ENCODE data around the gene LASP1NB.

LASP1NB gene

DNA sequence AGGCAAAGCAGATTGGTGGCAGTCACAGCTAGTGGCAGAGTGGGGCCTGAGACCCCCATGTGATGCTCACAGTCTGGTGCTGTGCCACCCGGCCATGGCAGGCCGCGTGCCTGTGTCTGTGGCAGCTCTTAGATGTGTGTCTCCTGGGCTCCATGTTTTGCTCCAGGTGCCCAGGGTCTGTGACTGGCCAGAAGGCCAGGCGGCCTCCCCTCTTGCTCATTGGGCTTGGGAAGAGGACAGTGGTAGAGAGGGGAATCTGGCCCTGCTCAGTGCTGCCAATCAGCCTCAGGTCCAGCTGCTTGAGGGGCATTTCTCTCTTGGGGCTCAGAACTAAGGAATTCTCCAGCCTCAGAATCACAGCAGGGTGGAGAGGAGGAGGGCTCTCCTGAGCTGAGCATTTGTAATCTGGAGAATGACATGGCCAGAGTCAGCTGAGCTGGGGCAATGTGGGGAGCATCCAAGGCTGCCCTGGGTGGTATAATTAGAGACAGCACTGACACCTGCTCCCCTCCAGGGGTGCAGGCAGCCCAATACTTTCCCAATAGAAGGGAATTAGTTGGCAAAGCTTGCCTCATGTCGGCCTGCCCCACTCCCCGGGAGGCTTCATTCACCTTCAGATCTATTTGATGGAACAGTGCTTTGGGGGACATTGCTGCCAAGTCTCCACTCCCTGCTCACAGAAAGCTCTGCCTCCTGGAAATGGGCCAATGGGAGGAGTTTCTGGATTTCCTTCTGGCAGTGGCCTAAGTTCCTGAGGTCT is 2.7 kb upstream of the LASP1NB start:
- Histone ChIP-seq H4K20me1 (ENCODE audit: control insufficient read depth, insufficient read depth, low read length, poor library complexity, severe bottlenecking) (peaks cover 14% of the 10 kb centered on the region), H3K9ac (ENCODE audit: low read length) (no peak overlapping the region), H3K36me3 (replicated peaks in 1 of 2; ENCODE audit: control extremely low read depth in 1 of 2, control insufficient read depth in 1 of 2, extremely low read depth in 1 of 2, insufficient read depth in 2 of 2, low read length in 1 of 2) (peaks cover 0 to 29% of the 10 kb centered on the region in 2 experiments), H3K4me1 (ENCODE audit: control insufficient read depth in 2 of 2, insufficient read depth in 2 of 2, low read length in 2 of 2) (peaks cover 0 to 3% of the 10 kb centered on the region in 2 donors), H3K9me3 (ENCODE audit: control extremely low read depth in 1 of 3, control insufficient read depth in 2 of 3, insufficient read depth in 1 of 3, low read length in 2 of 3) (no peaks in the 10 kb centered on the region), H2AFZ (ENCODE audit: insufficient read depth, low read depth, low read length, poor library complexity, severe bottlenecking) (no peak overlapping the region), H3K27me3 (replicated peaks in 1 of 4; ENCODE audit: control extremely low read depth in 1 of 4, control insufficient read depth in 3 of 4, insufficient read depth in 4 of 4, low read length in 3 of 4) (no peaks in the 10 kb centered on the region), H3K79me2 (ENCODE audit: control insufficient read depth, insufficient read depth, low read length) (no peaks in the 10 kb centered on the region), H3K27ac (ENCODE audit: low read length in 2 of 2) (no peak overlapping the region), H3K4me2 (replicated peaks; ENCODE audit: low read depth, low read length, poor library complexity, severe bottlenecking) (no peak overlapping the region), H3K4me3 (ENCODE audit: control extremely low read depth in 1 of 5, extremely low read depth in 1 of 5, insufficient read depth in 1 of 5, low read depth in 2 of 5, low read length in 4 of 5) (no peak overlapping the region)
- no peaks in the 10 kb centered on the region for H3K9me3 Mint-ChIP-seq (ENCODE audit: insufficient read depth)
- ChIA-PET POLR2A (interaction anchor here (1.4 to 4.5 kb wide), 2 partner anchors 24 to 52 kb away, joined by 3 to 20 read pairs; partner anchors contain the start of gene LASP1), CTCF (interaction anchor here (0.8 to 2.6 kb wide), 8 partner anchors 16 to 252 kb away, joined by 3 to 15 read pairs (median 4); partner anchors contain the start of gene LASP1)
- intact Hi-C loops (cut with micrococcal nuclease): no loop called here
- 98% methylated on average over 3 of the region's 6 CpGs for WGBS (ENCODE audit: insufficient coverage)
- TF ChIP-seq, protein P1, sequence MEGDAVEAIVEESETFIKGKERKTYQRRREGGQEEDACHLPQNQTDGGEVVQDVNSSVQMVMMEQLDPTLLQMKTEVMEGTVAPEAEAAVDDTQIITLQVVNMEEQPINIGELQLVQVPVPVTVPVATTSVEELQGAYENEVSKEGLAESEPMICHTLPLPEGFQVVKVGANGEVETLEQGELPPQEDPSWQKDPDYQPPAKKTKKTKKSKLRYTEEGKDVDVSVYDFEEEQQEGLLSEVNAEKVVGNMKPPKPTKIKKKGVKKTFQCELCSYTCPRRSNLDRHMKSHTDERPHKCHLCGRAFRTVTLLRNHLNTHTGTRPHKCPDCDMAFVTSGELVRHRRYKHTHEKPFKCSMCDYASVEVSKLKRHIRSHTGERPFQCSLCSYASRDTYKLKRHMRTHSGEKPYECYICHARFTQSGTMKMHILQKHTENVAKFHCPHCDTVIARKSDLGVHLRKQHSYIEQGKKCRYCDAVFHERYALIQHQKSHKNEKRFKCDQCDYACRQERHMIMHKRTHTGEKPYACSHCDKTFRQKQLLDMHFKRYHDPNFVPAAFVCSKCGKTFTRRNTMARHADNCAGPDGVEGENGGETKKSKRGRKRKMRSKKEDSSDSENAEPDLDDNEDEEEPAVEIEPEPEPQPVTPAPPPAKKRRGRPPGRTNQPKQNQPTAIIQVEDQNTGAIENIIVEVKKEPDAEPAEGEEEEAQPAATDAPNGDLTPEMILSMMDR (IDR thresholded peaks at IDR 0.05): no peak
- TF ChIP-seq EZH2 (IDR thresholded peaks at IDR 0.05; ENCODE audit: borderline replicate concordance, insufficient read depth, low read depth, low read length, poor library complexity, severe bottlenecking): no peak
- H3K27ac Mint-ChIP-seq: no peak overlapping the region
- DNase-seq (no peak), ATAC-seq (ENCODE audit: low read depth) (no peak)
- H3K27me3 Mint-ChIP-seq: no peaks in the 10 kb centered on the region
- H3K4me1 Mint-ChIP-seq: peaks cover 22% of the 10 kb centered on the region
- H3K4me3 Mint-ChIP-seq: no peak overlapping the region
